Left ventricle myocardium inferior (tissue), 1 donor: ENCODE results near the gene LRIG3. TPM values are rescaled to one million over a fixed set of nuclear protein-coding genes. Genes with fewer than 3 reads are reported as not detected.
A peak's percentile ranks its signal among the peaks of the same experiment; 100 is the strongest.

Experiments
- DNase-seq: peaks from one replicate; pipeline ENCODE4 v3.0.0-alpha.2; 2020
- H3K27ac ChIP-seq: fragments of 200-600 bp; replicated peaks from 2 replicates; pipeline ENCODE4 v1.8.0; 2021
- H3K27me3 ChIP-seq: fragments of 200-600 bp; 2 replicates; pipeline ENCODE4 v1.8.0; 2021; ENCODE audit warnings: low read depth
- H3K36me3 ChIP-seq: fragments of 200-600 bp; 2 replicates; pipeline ENCODE4 v1.8.0; 2021
- H3K4me1 ChIP-seq: fragments of 200-600 bp; 2 replicates; pipeline ENCODE4 v1.8.0; 2021
- H3K4me3 ChIP-seq: fragments of 200-600 bp; 2 replicates; pipeline ENCODE4 v1.8.0; 2021; ENCODE audit warnings: mild to moderate bottlenecking, moderate library complexity
- H3K9me3 ChIP-seq: fragments of 200-600 bp; replicated peaks from 2 replicates; pipeline ENCODE4 v1.8.0; 2021
- CTCF ChIP-seq: fragments of 200-600 bp; IDR thresholded peaks from 2 replicates; pipeline ENCODE4 v1.8.0; 2021; ENCODE audit warnings: antibody characterized with exemption, mild to moderate bottlenecking, borderline replicate concordance
- intact Hi-C: fragments of 100-400 bp; cut with micrococcal nuclease; formaldehyde crosslinking; loops from one replicate; pipeline ENCODE4 v1.11.0; 2022
- total RNA-seq: library from RNA; stranded (reverse); fragmentation: NEBNext Ultra II Directional; extraction: Animal tissue kit (Norgen Biotek cat#: 25700); gene quantifications from one replicate; pipeline ENCODE4 v1.2.1, GENCODE V29; 2021
- donor health status: DM: no; HTN: yes; CAD: no; lungs with severe emphysema.

Gene LRIG3
- total RNA-seq, 1 donor from 2014 or later: 4.5 TPM

DNA sequence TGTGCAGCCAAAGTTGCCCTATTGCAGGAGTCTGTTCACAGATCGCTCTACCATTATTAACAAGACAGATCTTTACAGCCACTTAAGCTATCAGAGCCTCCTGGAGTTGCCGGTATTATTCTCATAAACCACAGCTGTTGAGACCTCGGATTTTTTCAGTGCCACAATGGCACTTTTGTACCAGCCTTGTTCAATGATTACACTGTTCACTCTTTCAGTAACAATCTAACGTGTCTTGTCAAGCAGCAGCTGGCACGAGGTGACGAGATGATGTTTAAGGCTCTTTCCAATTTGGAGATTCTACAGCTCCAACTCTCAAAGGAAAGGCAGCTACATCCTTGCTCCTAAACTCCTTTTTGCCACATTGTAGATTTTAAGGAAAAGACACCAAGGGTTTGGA, 30.7 kb downstream of the LRIG3 start:
- Histone ChIP-seq H3K27ac (no peak overlapping the region), H3K9me3 (no peaks in the 10 kb centered on the region), H3K27me3 (no peaks in the 10 kb centered on the region), H3K4me3 (no peak overlapping the region), H3K36me3 (peaks cover 47% of the 10 kb centered on the region), H3K4me1 (peaks cover 22% of the 10 kb centered on the region)
- intact Hi-C loops: no loop called here
- DNase-seq: no peak
- no peak for TF ChIP-seq CTCF

- Histone ChIP-seq H3K27me3 (no peaks in the 10 kb centered on the region), H3K4me3 (no peak overlapping the region), H3K36me3 (peaks cover 60% of the 10 kb centered on the region), H3K4me1 (peaks cover 12% of the 10 kb centered on the region), H3K9me3 (no peaks in the 10 kb centered on the region), H3K27ac (no peak overlapping the region)
- peak; percentile 46 for DNase-seq
- intact Hi-C loops: no loop called here
- no peak for TF ChIP-seq CTCF
Observed at GRCh38 chr12:58888131-58888783, 32.0 kb downstream of the LRIG3 start.

DNA sequence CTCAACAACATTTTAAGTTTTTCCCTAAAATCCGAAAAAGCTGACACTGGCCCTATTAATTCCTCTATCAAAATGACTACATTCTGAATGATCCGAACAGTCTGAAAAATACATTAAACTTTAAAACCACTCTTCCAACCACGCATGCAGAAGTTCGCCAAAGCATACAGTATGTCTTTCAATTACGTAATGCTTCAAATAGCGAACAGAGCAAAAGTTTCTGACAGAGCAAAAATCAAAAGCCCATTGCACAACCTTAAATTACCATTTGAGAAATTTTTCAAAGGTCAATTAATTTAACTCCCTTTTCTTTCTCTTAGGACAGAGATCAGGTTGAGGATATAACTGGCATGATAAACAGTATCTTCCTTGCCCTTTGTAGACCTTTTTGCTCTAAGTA, 33.2 kb downstream of the LRIG3 start:
- H3K4me1 ChIP-seq: peaks cover 12% of the 10 kb centered on the region
- intact Hi-C loops: no loop called here
- no peaks in the 10 kb centered on the region for H3K9me3 ChIP-seq
- H3K27ac ChIP-seq: no peak overlapping the region
- H3K36me3 ChIP-seq: peaks cover 63% of the 10 kb centered on the region
- H3K4me3 ChIP-seq: no peak overlapping the region
- H3K27me3 ChIP-seq: no peaks in the 10 kb centered on the region
- TF ChIP-seq CTCF: no peak
- DNase-seq: no peak

DNA sequence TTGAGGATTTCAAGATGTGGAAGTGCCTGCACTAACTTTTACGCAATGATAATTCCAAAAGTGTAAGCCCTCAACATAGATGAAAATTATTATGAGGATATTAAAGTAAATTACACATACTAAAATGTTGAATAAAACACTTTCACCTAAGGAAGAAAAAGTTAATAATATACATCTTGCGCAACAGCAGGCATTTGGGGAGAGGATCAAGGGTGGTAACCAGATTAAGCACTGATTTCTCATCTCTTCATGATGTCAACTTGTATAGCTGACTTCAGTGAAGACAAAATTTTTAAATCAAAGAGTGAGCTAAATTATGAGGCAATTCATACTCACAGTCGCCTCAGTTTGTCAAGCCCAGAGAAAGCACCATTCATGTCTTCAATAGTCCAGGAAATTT, 33.8 kb downstream of the LRIG3 start:
- peaks cover 16% of the 10 kb centered on the region for H3K4me1 ChIP-seq
- H3K4me3 ChIP-seq: no peak overlapping the region
- H3K9me3 ChIP-seq: no peaks in the 10 kb centered on the region
- intact Hi-C loops: no loop called here
- no peak overlapping the region for H3K27ac ChIP-seq
- DNase-seq: no peak
- peaks cover 68% of the 10 kb centered on the region for H3K36me3 ChIP-seq
- no peak for TF ChIP-seq CTCF
- no peaks in the 10 kb centered on the region for H3K27me3 ChIP-seq

- Histone ChIP-seq H3K4me1 (peaks cover 16% of the 10 kb centered on the region), H3K27me3 (no peaks in the 10 kb centered on the region), H3K36me3 (peaks cover 80% of the 10 kb centered on the region), H3K9me3 (no peaks in the 10 kb centered on the region), H3K27ac (no peak overlapping the region), H3K4me3 (no peak overlapping the region)
- TF ChIP-seq CTCF: no peak
- DNase-seq: no peak
- intact Hi-C loops: no loop called here
Observed at GRCh38 chr12:58884916-58885315, 35.4 kb downstream of the LRIG3 start.
